Activated CD4-positive, alpha-beta T cell treated with anti-CD3 and anti-CD28 coated beads, Interleukin-10, Interleukin-2, amounts not matched to agents 100 ng/mL and 50 ng/mL, durations not matched to agents 16 hours and 8 hours (primary cell): ENCODE data around the gene DFFB.
"Not testable (repeated sequence)": the region's sequence is repeated elsewhere in the genome, so short reads cannot be mapped to it uniquely, and the experiment has no call there.

ENCODE experiments used
- DNase-seq: peaks from one replicate; pipeline ENCODE4 v3.0.0-alpha.2; 2020

DFFB gene

GRCh38 chr1:3856923-3857790, at the start of gene DFFB, which contains the start of gene CEP104:
Gene DFFB, plus strand, starts transcription at chr1:3857476. Its CDS starts 128 bp downstream, at chr1:3857604.
Gene CEP104, minus strand, starts transcription at chr1:3857211. Its CDS starts 4,804 bp downstream, at chr1:3852407.
- DNase-seq, result peak; percentile 98

GRCh38 chr1:3807769-3808168, 49.5 kb upstream of the DFFB start:
- DNase-seq, result no peak

GRCh38 chr1:3809680-3810079, 47.6 kb upstream of the DFFB start:
- no peak for DNase-seq

GRCh38 chr1:3810149-3810761, 47.0 kb upstream of the DFFB start:
- DNase-seq, result not testable (repeated sequence)

- no peak for DNase-seq
Measured at GRCh38 chr1:3811595-3811911, 45.7 kb upstream of the DFFB start.

- DNase-seq, result no peak
Measured at GRCh38 chr1:3814065-3814464, 43.2 kb upstream of the DFFB start.

GRCh38 chr1:3814771-3815561, 42.3 kb upstream of the DFFB start:
- DNase-seq, result no peak

- DNase-seq, result no peak
Measured at GRCh38 chr1:3816331-3817137, 40.7 kb upstream of the DFFB start.

GRCh38 chr1:3817138-3817740, 40.0 kb upstream of the DFFB start:
- DNase-seq, result no peak

- no peak for DNase-seq
Measured at GRCh38 chr1:3817821-3818597, 39.3 kb upstream of the DFFB start.

- DNase-seq, result no peak
Measured at GRCh38 chr1:3819771-3820200, 37.5 kb upstream of the DFFB start.

GRCh38 chr1:3820316-3820715, 37.0 kb upstream of the DFFB start:
- DNase-seq, result no peak

GRCh38 chr1:3821004-3821403, 36.3 kb upstream of the DFFB start:
- DNase-seq, result no peak

- DNase-seq, result no peak
Measured at GRCh38 chr1:3821447-3821846, 35.8 kb upstream of the DFFB start.

- no peak for DNase-seq
Measured at GRCh38 chr1:3821908-3822307, 35.4 kb upstream of the DFFB start.

GRCh38 chr1:3822421-3822820, 34.9 kb upstream of the DFFB start:
- DNase-seq, result no peak

GRCh38 chr1:3824650-3825049, 32.6 kb upstream of the DFFB start:
- no peak for DNase-seq

- DNase-seq, result no peak
Measured at GRCh38 chr1:3825356-3825755, 31.9 kb upstream of the DFFB start.

GRCh38 chr1:3827813-3828307, 29.4 kb upstream of the DFFB start:
- DNase-seq, result no peak

- no peak for DNase-seq
Measured at GRCh38 chr1:3828391-3828790, 28.9 kb upstream of the DFFB start.

GRCh38 chr1:3831689-3832088, 25.6 kb upstream of the DFFB start:
- no peak for DNase-seq
